GM21360 (cell line): ENCODE data around the gene DIPK2A.

ENCODE experiments used
- ATAC-seq: cut with Tn5 transposase; IDR thresholded peaks from one replicate; pipeline ENCODE4 v1.9.1; 2021; ENCODE audit warnings: mild to moderate bottlenecking, moderate library complexity; ENCODE audit not compliant: unreplicated experiment

The DIPK2A gene, protein sequence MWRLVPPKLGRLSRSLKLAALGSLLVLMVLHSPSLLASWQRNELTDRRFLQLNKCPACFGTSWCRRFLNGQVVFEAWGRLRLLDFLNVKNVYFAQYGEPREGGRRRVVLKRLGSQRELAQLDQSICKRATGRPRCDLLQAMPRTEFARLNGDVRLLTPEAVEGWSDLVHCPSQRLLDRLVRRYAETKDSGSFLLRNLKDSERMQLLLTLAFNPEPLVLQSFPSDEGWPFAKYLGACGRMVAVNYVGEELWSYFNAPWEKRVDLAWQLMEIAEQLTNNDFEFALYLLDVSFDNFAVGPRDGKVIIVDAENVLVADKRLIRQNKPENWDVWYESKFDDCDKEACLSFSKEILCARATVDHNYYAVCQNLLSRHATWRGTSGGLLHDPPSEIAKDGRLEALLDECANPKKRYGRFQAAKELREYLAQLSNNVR

DNA sequence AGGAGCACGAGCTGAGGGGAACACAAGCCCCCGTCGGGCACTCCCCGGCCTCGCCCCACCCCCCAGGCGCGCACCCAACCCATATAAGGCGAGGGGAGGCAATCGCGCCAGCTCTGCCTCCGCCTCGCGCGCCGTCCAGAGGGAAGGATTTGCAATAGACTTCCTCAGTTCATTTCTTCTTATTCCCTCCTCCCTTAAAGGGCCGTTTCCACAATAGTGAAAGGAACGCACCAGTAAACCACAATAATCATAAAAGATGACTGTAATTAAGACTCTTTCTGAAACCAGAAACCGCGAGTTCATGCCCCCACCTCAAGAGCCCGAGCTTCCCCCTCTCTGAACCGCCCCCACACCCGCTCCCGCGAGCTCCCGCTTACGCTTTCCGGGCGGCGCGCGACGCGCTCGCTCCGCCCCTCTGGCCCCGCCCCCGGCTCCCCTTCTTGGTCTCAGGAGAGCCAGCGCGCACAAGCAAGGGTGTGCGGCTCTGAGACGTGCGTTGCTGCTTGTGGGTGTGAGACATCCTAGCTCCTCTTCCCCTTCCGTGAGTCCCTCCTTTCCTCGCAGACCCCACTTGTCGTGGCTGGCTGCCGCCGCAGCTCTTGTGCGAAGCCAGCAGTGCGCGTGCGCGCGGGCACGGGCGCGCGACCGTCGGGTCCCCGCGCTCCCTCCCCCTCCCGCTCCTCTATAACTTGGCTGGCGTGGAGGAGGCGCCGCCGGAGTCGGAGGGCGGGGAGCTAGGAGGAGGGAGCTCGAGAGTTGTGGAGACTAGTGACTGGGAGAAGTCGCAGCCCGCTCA is at the start of gene DIPK2A:
TSS of gene DIPK2A (plus strand) at position 465 of the 796 bp plus-strand sequence. CDS start 510 bp downstream, outside the sequence.
- ATAC-seq: peak; percentile 47

DNA sequence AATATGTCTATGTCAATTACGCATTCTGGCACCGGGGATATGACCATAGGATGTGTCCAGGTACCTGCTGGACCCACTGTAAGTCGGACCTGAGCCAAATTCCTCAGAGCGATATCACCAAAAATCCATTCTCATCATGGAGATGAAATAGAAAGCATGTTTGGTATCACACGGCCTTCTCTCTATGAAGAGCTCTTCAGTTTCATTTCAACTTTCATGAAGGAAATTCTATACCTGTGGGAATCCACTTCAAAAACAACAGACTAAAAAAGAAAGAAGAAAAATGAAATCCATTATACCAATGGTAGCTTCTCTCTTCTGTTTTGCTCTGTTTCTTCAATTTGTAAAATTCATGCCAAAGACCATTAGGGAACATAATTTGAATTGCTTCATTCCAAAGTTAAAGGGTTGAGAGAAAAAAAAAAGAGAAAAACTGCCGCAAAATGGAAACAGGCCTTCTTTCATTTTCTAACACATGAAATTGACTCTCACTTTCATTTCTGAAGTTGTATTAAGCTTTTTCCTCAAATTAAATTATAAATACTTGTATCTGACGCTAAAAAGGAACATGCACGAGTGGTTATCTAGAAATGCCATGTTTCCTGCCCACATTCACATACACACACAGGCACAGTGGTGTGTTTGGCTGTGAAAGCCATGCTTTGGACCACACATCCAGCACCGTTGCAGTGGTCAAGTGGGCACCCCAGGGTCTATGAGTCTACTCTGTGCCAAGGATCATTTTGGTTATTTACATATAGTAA is 46.9 kb upstream of the DIPK2A start:
- ATAC-seq: peak; percentile 71

DNA sequence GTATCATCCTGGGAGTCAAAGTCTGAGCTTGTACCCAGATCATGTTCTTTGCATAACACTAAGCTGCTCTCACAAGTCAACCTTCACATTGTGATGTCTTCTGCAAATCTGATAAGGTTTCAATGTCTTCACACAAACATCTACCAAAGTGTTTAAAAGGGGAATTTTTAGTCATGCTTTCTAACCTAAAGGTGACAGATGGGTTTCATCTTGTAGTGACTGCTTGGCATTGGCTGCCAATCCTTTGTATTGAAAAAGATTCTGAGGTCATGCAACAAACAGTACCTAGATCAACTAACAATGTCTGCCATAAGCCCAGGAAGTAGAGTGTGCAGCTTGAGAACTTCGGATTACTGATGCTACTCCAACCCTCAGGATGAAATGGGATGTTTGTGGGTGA is 43.6 kb upstream of the DIPK2A start:
- no peak for ATAC-seq

DNA sequence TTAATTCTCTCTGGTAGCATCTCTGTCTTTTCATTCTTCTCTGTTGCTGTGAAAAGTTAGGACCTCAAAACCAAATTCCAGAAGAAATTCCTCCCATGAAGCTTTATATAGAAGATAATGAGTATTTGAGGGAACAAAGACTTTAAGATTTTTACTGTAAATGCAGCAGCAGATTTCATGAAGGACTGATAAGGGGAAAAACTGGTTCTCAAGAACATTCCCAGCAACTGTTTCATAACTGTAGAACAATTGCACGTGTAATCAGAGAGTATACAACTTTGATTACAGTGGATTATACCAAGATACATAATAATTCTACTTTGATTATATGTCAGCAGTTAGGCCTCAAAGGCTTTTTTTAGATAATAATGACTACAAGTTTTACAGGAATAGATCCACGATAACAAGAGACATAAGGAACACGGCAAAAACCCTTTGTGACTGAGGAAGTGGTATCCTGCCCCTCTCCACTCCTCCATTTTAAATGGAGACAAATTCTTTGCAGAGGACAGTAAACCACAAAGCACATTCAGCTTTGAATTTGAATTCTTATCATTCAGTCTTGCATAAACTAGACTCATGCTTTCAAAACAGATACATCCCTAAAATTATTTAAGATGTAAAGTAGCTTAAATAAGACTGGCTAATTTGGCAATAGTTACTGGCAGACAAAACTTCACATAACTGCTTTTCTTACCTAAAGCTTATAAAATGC is 42.9 kb upstream of the DIPK2A start:
- no peak for ATAC-seq

DNA sequence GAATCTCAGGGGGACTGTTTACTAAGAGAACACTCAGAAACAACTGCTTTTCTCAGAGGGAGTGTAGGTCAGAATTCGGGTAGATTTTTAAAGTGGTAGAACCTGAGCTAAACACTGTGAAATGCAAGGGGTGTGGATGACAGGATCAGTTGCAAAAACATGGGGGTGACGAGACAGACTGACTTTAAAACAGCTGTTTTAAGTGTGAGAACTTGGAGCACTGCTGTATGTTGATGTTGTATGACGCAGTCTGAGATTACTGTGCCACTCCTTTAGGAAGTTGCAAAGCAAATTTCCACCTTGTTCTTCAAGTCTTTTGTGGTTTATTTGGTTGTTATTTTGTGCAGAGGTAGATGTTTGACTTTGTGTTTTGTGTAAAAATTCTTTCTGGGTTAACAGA is 36.8 kb upstream of the DIPK2A start:
- ATAC-seq: no peak

DNA sequence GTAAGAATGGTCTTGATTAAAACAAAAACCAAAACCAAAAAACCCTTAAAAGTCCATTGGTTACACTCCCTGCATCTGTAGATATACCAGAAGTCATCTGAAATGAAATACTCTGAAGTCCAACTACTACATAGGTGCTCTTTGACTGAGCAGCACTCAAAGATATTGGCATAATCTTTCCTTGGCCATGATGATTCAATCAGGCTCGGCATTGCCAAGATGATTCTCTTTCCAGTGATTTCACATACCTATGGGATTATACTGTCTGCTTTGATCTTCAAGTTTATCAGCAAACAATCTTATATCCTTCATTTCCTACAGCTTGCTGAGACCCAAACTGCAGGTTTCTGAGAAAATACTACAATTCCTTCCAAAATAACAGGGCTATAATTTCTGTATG is 35.9 kb upstream of the DIPK2A start:
- no peak for ATAC-seq

DNA sequence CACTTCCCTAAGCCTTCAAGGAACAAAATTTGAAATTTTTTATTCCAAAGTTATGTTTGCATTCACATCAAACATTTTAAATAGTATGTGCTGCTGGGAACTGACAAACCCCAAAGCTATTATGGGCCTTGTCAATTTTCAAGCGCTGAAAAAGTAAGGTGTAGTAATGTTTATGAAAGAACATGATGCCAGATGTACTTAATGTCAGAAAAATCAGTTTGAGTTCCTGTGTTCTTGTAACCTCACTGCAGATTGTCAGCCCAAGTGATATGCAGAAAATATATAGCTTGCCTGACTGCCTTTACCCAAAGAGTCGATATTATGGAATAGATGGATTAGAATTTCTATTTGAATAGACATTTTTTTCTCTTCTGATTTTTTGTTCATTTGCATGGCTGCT is 20.8 kb upstream of the DIPK2A start:
- ATAC-seq: no peak

DNA sequence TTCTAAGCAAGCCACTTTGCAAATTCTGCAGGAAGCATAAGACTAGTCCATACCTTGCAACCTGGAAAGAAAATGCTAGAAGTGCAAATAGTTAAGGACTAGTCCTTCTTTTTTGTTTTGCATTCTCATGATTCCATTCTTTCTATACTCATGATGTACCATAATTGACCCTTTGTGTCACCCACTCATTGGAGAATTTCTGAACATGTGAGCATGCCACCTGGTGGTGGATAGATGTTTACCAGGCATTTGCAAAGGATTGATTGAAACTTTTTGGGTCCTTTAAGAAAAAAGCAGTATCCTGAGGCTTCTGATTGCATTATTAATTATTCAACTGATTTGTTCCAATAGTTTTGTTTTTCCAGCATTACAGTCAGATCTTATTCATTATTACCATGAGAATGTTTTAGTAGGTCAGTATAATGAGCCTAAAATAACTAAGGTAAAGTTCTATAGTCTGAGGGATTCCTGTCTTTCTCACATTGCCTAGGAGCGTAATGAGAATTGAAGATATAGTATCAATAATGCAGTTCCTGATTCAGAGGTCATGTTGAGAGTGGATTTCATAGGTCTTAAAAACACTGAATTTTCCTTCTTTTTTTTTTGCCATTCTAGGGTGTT is 20.2 kb upstream of the DIPK2A start:
- peak; percentile 74 for ATAC-seq

DNA sequence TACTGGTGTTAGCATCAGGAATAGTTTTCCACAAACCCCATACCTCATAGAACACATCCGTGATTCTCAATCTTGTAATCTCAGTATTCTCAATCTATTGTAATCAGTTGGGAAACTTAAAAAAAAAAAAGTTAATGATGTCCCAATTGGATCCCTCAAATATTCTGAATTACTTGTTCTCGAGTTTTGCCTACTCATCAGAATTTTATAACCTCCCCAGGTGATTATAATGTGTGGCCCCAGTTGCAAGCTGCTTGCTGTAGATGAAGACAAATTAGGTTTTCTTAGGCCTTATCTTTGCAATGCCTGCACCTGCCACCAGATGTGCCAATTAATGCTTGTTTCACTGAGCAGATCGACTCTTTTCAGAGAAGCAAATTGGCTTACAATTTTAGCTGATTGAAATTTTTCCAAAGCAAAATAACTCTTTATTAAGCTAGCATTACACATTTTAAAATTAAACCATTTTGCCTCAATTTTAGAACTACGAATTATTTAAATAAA is 19.0 kb upstream of the DIPK2A start:
- ATAC-seq: no peak

DNA sequence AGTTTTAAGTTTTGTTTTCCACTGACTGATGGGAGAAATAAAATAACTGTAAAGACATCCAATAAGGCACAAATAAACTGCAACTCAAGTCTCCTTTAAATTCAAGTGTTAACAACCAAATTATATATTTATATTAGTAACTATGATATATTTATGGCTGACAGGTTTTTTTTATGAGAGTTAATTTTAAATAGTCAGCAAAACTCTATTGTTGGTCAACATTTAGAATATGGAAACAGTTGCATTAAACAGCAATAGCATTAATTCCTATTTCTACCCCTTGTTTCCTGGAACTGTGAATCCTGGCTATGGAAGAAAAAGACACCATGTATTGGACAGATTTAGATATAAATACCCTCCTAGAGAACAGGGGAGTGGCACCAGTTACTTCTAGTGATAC is 16.5 kb upstream of the DIPK2A start:
- no peak for ATAC-seq

DNA sequence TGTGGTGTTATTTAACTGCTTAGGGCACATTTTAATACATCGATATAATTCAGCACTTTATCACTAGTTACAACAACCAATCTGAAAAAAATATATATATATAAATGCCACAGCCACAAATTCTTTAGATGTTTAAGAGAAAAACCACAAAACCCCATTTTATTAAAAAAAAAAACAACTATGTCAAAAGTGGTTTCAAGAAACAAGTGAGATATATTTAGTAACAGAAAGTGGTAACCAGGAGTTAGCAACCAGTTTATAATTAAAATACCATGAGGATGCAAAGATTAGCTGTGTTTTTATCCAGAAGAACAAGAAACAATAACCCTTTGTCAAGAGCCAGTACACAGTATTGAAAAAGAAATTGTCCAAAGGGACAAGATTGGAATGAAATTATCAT is 14.8 kb upstream of the DIPK2A start:
- no peak for ATAC-seq

DNA sequence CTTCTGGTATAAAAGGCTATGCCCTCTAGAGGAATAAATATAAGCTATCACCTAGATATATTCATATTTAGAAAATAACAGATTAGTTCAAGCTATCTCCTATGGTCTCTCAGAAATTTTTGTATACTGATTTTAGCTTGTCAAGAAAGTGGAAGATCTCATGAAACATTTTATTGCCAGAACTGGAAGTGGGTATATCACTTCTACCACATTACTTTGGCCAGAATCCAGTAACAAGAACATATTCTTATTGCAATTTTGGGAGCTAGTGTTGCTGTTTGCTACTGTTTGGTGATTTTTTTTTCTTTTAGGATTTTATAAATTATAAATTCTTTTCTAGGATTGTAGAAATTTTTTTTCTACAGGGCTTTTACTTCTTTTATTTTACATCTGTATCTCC is 14.2 kb upstream of the DIPK2A start:
- no peak for ATAC-seq

DNA sequence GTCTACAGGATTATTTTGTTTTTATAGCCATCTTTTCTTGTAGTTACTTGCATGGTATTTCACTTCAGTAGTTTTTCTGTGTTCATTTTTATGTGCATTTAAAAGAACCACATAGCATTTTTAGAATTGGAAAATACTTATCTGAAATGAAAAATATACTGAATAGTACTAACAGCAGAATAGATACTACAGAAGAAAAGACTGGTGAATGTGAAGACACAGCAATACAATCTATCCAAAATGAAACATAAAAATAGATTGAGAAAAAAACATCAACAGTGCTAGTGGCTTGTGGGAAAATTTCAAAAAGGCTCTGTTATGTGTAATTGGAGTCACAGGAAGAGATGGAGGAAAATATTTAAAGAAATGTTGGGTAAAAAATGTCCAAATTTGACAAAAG is 12.7 kb upstream of the DIPK2A start:
- no peak for ATAC-seq

DNA sequence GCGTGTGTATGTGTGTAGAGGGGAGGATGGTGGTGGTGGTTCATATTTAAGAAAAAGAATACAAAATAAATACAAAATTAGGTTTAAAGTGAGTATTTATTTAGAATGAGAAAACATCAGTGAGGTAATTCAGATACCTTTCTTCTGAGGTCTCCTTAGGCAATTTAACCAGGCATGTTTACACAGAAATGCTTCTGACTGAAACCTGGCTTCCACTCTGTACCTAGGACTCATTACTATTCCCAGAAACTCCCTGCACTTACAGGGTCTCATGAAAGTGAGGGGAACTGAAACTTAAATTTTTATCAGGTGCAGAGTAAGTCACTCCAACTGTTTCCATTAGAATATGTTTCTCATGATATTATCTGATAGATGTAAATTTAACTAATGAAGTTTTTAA is 10.3 kb upstream of the DIPK2A start:
- no peak for ATAC-seq

DNA sequence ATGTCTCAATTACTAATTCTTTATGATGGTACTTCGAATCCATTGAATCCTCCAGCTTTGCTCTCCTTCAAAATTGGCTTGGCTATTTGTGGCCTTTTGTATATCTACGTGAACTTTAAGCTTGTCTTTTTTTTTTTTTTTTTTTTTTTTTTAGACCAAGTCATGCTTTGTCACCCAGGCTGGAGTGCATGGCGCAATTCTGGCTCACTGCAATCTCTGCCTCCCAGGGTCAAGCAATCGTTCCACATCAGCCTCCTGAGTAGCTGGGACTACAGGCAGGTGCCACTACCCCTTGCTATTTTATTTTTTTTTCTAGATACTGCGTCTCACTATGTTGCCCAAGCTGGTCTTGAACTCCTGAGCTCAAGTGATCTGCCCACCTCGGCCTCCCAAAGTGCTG is 7.7 kb upstream of the DIPK2A start:
- no peak for ATAC-seq

DNA sequence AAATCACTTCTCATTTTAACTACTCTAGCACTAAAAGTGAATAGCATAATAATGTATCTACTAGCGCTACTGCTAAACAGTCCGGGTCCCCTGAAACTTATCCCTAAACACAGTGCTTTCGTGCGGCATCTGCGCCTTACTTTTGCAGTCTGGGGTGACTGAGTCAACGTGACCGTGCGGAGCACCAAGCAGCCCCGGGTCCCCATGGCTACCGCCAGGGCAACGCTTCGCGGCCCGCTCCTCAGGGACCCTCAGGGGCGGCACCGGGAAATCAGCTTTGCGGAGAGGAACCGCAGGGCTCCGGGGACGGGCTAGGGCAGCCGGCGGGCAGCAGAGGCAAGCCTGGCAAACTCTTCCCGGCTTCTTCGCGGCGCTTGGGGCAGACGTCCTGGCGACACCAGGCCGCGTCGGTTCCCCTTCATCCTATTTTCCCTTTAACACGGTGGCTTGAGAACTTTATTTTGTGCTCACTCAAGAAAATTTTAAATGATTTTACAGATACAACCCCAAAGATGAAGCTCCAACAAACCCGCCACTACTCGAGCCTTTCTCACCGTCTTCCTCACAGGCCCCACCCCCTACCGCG is 757 bp upstream of the DIPK2A start:
- peak; percentile 20 for ATAC-seq

DNA sequence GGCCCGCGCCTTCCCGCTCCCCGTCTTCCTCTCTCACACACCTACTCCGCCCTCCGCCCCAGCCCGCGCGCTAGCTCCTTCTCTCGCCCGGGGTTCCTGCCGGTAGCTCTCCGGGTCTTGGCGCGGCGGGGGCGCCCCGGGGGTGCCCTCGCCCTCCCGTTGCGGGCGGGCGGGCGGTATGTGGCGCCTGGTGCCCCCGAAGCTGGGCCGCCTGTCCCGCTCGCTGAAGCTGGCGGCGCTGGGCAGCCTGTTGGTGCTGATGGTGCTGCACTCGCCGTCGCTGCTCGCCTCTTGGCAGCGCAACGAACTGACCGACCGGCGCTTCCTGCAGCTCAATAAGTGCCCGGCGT is 507 bp downstream of the DIPK2A start:
- ATAC-seq: no peak

DNA sequence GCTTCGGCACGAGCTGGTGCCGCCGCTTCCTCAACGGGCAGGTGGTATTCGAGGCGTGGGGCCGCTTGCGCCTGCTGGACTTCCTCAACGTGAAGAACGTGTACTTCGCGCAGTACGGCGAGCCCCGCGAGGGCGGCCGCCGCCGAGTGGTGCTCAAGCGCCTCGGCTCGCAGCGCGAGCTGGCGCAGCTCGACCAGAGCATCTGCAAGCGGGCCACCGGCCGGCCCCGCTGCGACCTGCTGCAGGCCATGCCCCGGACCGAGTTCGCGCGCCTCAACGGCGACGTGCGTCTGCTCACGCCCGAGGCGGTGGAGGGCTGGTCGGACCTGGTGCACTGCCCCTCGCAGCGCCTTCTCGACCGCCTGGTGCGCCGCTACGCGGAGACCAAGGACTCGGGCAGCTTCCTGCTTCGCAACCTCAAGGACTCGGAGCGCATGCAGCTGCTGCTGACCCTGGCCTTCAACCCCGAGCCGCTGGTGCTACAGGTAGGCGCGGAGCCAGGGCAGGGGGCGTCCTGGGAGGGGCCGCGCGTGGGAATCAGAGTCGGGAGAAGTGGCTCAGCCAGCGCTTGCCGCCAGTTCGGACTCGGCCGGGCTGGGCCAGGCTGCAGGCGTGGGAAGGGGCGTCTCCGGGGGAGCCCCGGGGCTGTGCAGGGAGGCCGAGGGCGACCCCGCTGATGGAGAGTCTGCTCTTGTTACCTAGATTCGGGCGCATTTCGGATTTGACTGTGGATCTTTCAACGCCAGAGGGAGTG is 1.1 kb downstream of the DIPK2A start:
- ATAC-seq: peak; percentile 28
